SU-DHL-6 (cell line): ENCODE measurements around the gene ORC3.
"Not testable (repeated sequence)": the region's sequence is repeated elsewhere in the genome, so short reads cannot be mapped to it uniquely, and the experiment has no call there.

Experiments
- EZH2phosphoT487 ChIP-seq: fragments of 200-600 bp; sonication (generic), shearing (Covaris generic); conservative IDR thresholded peaks from 2 replicates; pipeline ENCODE4 v1.6.1; 2018; ENCODE audit warnings: mild to moderate bottlenecking, antibody characterized with exemption, low read length, moderate library complexity, mixed read lengths
- TF ChIP-seq, protein P1 (sequence below): fragments of 200-600 bp; sonication (generic); IDR thresholded peaks from one replicate; pipeline ENCODE4 v1.5.1; 2017; ENCODE audit warnings: antibody characterized with exemption, mild to moderate bottlenecking, low read length, moderate library complexity; ENCODE audit not compliant: insufficient read depth, poor library complexity, severe bottlenecking

DNA sequence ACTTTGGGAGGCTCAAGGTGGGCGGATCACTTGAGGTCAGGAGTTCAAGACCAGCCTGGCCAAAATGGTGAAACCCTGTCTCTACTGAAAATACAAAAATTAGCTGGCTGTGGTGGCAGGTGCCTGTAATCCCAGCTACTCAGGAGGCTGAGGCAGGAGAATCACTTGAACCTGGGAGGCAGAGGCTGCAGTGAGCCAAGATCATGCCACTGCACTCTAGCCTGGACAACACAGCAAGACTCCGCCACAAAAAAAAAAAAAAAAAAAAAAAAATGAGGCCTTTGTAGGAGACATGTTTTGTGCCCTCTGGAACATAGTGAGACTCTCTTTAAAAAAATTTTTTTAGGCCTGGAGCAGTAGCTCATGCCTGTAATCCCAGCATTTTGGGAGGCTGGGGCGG is 122.8 kb downstream of the ORC3 start:
- TF ChIP-seq, protein P1, sequence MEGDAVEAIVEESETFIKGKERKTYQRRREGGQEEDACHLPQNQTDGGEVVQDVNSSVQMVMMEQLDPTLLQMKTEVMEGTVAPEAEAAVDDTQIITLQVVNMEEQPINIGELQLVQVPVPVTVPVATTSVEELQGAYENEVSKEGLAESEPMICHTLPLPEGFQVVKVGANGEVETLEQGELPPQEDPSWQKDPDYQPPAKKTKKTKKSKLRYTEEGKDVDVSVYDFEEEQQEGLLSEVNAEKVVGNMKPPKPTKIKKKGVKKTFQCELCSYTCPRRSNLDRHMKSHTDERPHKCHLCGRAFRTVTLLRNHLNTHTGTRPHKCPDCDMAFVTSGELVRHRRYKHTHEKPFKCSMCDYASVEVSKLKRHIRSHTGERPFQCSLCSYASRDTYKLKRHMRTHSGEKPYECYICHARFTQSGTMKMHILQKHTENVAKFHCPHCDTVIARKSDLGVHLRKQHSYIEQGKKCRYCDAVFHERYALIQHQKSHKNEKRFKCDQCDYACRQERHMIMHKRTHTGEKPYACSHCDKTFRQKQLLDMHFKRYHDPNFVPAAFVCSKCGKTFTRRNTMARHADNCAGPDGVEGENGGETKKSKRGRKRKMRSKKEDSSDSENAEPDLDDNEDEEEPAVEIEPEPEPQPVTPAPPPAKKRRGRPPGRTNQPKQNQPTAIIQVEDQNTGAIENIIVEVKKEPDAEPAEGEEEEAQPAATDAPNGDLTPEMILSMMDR = not testable (repeated sequence)
- TF ChIP-seq EZH2phosphoT487 = not testable (repeated sequence)
